HT1080 (cell line): Measurements from ENCODE around the gene C1orf210. TPM values are rescaled to one million over a fixed set of nuclear protein-coding genes. Genes with fewer than 3 reads are reported as not detected.

Source experiments
- DNase-seq: peaks from one replicate; pipeline ENCODE4 v3.0.0-alpha.2; 2015; ENCODE audit warnings: low read depth
- total RNA-seq: library from RNA; depleted of rRNA; stranded (reverse); fragments of >200 nt; shearing (Covaris generic); gene quantifications from 2 replicates; pipeline ENCODE4 v1.2.3, GENCODE V29; 2014

Gene C1orf210
- total RNA-seq, 1 experiment from 2014 or later, result not detected

GRCh38 chr1:43296207-43296606 is 10.8 kb upstream of the C1orf210 start:
- DNase-seq, result no peak

- DNase-seq, result no peak
These were observed 9.4 kb upstream of the C1orf210 start for GRCh38 chr1:43294761-43295160.

- DNase-seq, result peak; percentile 72
These were observed 8.7 kb upstream of the C1orf210 start for GRCh38 chr1:43293896-43294760.

- DNase-seq, result no peak
These were observed 7.8 kb upstream of the C1orf210 start for GRCh38 chr1:43293176-43293575.

- no peak for DNase-seq
These were observed 7.3 kb upstream of the C1orf210 start for GRCh38 chr1:43292679-43293078.

GRCh38 chr1:43292216-43292615 is 6.8 kb upstream of the C1orf210 start:
- no peak for DNase-seq

GRCh38 chr1:43288785-43289706 is 3.7 kb upstream of the C1orf210 start:
- DNase-seq, result no peak

- DNase-seq, result no peak
These were observed 2.8 kb upstream of the C1orf210 start for GRCh38 chr1:43288058-43288784.

- DNase-seq, result no peak
These were observed 1.2 kb upstream of the C1orf210 start for GRCh38 chr1:43286533-43286932.

GRCh38 chr1:43286115-43286514 is 734 bp upstream of the C1orf210 start:
- DNase-seq, result no peak

- DNase-seq, result no peak
These were observed 753 bp downstream of the C1orf210 start for GRCh38 chr1:43284546-43285110.

GRCh38 chr1:43284065-43284464 is 1.3 kb downstream of the C1orf210 start:
- DNase-seq, result no peak

- no peak for DNase-seq
These were observed 2.9 kb downstream of the C1orf210 start for GRCh38 chr1:43282220-43283195.

- no peak for DNase-seq
These were observed 4.7 kb downstream of the C1orf210 start for GRCh38 chr1:43280692-43281091.

GRCh38 chr1:43279666-43280065 is 5.7 kb downstream of the C1orf210 start:
- no peak for DNase-seq

- DNase-seq, result no peak
These were observed 6.2 kb downstream of the C1orf210 start for GRCh38 chr1:43279161-43279560.

- no peak for DNase-seq
These were observed 8.1 kb downstream of the C1orf210 start for GRCh38 chr1:43277116-43277876.

- DNase-seq, result no peak
These were observed 8.7 kb downstream of the C1orf210 start for GRCh38 chr1:43276673-43277072.
